ENCODE results near the gene IVD.

IVD gene

DNA sequence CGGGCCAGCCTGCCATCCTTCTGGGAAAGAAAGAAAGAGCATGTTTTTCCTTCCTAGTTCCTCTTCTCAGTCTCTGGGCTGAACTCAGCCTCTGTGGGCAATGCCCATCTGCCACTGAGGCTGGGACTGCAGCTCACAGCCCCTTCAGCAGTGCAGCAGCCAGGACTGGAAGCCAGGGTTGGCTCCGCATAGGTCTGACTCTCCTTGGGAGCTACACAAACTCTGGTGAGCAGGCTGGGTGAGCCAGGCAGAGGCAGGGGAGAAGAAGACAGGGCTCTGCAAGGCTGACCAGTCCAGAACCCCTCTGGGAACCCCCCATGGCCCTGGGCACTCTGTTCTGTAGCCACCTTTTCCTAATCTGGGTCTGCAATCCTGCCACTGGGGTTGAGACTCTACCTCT lies 44.0 kb upstream of the IVD start:
- Histone ChIP-seq H2AFZ (ENCODE audit: low read length) (no peak overlapping the region), H3K9ac (ENCODE audit: low read depth, low read length, poor library complexity, severe bottlenecking) (no peak overlapping the region), H3K4me2 (ENCODE audit: low read depth, low read length, poor library complexity, severe bottlenecking) (no peak overlapping the region), H3K27me3 (ENCODE audit: insufficient read depth, low read length, poor library complexity, severe bottlenecking) (no peaks in the 10 kb centered on the region), H4K20me1 (ENCODE audit: insufficient read depth, low read length, poor library complexity, severe bottlenecking) (no peaks in the 10 kb centered on the region), H3K4me3 (ENCODE audit: low read length, poor library complexity, severe bottlenecking) (no peak overlapping the region), H3K9me2 (replicated peaks; ENCODE audit: low read depth, low read length) (no peaks in the 10 kb centered on the region), H3F3A (ENCODE audit: low read depth) (no peaks in the 10 kb centered on the region), H3K4me1 (ENCODE audit: insufficient read depth, low read length, poor library complexity, severe bottlenecking) (peaks cover 15% of the 10 kb centered on the region), H3K36me3 (ENCODE audit: insufficient read depth, low read length) (no peaks in the 10 kb centered on the region), H3K9me3 (ENCODE audit: insufficient read depth, low read depth, low read length) (no peaks in the 10 kb centered on the region), H3K79me2 (ENCODE audit: insufficient read depth, low read length) (no peaks in the 10 kb centered on the region)
- TF ChIP-seq, protein P1, sequence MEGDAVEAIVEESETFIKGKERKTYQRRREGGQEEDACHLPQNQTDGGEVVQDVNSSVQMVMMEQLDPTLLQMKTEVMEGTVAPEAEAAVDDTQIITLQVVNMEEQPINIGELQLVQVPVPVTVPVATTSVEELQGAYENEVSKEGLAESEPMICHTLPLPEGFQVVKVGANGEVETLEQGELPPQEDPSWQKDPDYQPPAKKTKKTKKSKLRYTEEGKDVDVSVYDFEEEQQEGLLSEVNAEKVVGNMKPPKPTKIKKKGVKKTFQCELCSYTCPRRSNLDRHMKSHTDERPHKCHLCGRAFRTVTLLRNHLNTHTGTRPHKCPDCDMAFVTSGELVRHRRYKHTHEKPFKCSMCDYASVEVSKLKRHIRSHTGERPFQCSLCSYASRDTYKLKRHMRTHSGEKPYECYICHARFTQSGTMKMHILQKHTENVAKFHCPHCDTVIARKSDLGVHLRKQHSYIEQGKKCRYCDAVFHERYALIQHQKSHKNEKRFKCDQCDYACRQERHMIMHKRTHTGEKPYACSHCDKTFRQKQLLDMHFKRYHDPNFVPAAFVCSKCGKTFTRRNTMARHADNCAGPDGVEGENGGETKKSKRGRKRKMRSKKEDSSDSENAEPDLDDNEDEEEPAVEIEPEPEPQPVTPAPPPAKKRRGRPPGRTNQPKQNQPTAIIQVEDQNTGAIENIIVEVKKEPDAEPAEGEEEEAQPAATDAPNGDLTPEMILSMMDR (conservative IDR thresholded peaks at IDR 0.05; ENCODE audit: low read length): no peak
- no peak for TF ChIP-seq EZH2phosphoT487 (IDR thresholded peaks at IDR 0.05; ENCODE audit: borderline replicate concordance)

DNA sequence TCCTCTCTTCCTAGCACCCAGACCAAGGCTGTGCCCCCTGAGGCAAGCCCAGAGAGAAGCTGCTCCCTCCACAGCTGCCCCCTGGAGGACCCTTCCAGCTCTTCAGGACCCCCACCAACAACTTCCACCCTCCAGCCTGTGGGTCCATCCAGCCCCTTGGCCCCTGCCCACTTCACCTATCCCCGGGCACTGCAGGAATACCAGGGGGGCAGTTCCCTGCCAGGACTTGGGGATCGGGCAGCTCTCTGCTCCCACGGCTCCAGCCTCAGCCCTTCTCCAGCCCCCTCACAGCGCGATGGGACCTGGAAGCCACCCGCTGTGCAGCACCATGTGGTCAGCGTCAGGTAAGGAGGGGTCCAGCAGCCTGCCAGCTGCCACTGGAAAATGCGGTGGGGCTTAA lies 42.0 kb upstream of the IVD start:
- Histone ChIP-seq H3K4me2 (ENCODE audit: low read depth, low read length, poor library complexity, severe bottlenecking) (no peak overlapping the region), H3F3A (ENCODE audit: low read depth) (no peaks in the 10 kb centered on the region), H3K27me3 (ENCODE audit: insufficient read depth, low read length, poor library complexity, severe bottlenecking) (no peaks in the 10 kb centered on the region), H2AFZ (ENCODE audit: low read length) (no peak overlapping the region), H3K9me3 (ENCODE audit: insufficient read depth, low read depth, low read length) (no peaks in the 10 kb centered on the region), H3K9me2 (replicated peaks; ENCODE audit: low read depth, low read length) (no peaks in the 10 kb centered on the region), H3K9ac (ENCODE audit: low read depth, low read length, poor library complexity, severe bottlenecking) (no peak overlapping the region), H4K20me1 (ENCODE audit: insufficient read depth, low read length, poor library complexity, severe bottlenecking) (no peaks in the 10 kb centered on the region), H3K4me3 (ENCODE audit: low read length, poor library complexity, severe bottlenecking) (no peak overlapping the region), H3K36me3 (ENCODE audit: insufficient read depth, low read length) (no peaks in the 10 kb centered on the region), H3K4me1 (ENCODE audit: insufficient read depth, low read length, poor library complexity, severe bottlenecking) (peaks cover 18% of the 10 kb centered on the region), H3K79me2 (ENCODE audit: insufficient read depth, low read length) (no peaks in the 10 kb centered on the region)
- no peak for TF ChIP-seq EZH2phosphoT487 (IDR thresholded peaks at IDR 0.05; ENCODE audit: borderline replicate concordance)
- TF ChIP-seq, protein P1 (conservative IDR thresholded peaks at IDR 0.05; ENCODE audit: low read length): no peak

DNA sequence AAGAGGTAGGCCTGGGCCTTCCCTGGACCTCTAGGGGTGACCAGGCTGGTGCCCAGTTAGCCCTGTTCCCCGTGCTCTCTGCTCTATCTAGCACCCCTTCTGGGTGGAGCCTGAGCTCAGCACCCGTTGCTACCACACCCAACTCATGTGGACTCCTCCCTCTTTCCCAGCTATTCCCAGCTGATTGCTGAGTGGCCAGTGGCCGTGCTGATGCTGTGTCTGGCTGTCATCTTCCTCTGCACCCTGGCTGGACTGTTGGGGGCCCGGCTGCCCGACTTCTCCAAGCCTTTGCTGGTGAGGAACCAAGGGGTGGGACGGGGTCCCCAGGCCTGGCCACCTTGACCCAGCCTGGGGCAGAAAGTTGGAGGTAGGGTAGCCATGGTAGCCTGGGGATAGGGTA lies 41.3 kb upstream of the IVD start:
- Histone ChIP-seq H3K79me2 (ENCODE audit: insufficient read depth, low read length) (no peaks in the 10 kb centered on the region), H3K9ac (ENCODE audit: low read depth, low read length, poor library complexity, severe bottlenecking) (no peak overlapping the region), H3F3A (ENCODE audit: low read depth) (no peaks in the 10 kb centered on the region), H2AFZ (ENCODE audit: low read length) (no peak overlapping the region), H3K4me2 (ENCODE audit: low read depth, low read length, poor library complexity, severe bottlenecking) (no peak overlapping the region), H3K36me3 (ENCODE audit: insufficient read depth, low read length) (no peaks in the 10 kb centered on the region), H3K27me3 (ENCODE audit: insufficient read depth, low read length, poor library complexity, severe bottlenecking) (no peaks in the 10 kb centered on the region), H3K9me3 (ENCODE audit: insufficient read depth, low read depth, low read length) (no peaks in the 10 kb centered on the region), H4K20me1 (ENCODE audit: insufficient read depth, low read length, poor library complexity, severe bottlenecking) (no peaks in the 10 kb centered on the region), H3K4me1 (ENCODE audit: insufficient read depth, low read length, poor library complexity, severe bottlenecking) (peaks cover 14% of the 10 kb centered on the region), H3K9me2 (replicated peaks; ENCODE audit: low read depth, low read length) (no peaks in the 10 kb centered on the region), H3K4me3 (ENCODE audit: low read length, poor library complexity, severe bottlenecking) (no peak overlapping the region)
- no peak for TF ChIP-seq EZH2phosphoT487 (IDR thresholded peaks at IDR 0.05; ENCODE audit: borderline replicate concordance)
- TF ChIP-seq, protein P1 (conservative IDR thresholded peaks at IDR 0.05; ENCODE audit: low read length): no peak
